ENCODE data around the gene OR6X1.
"Not testable (repeated sequence)": the region's sequence is repeated elsewhere in the genome, so short reads cannot be mapped to it uniquely, and the experiment has no call there.

OR6X1 gene

GRCh38 chr11:123760894-123761293 lies 6.6 kb upstream of the OR6X1 start:
- no peak overlapping the region for H3K4me3 ChIP-seq (ENCODE audit: control insufficient read depth, low read depth, low read length)
- TF ChIP-seq CTCF (conservative IDR thresholded peaks at IDR 0.05; ENCODE audit: control insufficient read depth, insufficient read depth, low read depth, low read length): no peak
- DNase-seq (ENCODE audit: low read depth): no peak

DNA sequence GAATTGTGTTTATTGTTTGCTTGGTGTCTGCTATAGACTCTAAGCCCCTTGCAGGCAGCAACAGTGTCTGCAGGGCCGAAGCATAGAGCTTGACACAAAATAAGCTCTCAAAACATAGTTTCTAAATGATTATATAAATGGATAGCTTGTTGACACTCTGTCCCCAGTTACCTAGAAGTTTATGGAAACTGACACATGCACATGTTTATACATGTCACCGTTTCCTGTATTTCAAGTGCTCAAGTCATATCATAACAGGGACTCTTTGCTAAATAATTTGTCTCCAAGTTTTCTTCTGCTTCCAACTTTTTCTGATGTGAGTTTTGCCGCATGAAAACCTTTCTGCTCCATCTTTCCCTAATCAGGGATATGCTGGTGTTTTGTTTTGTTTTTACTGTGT lies 3.7 kb upstream of the OR6X1 start:
- no peak for TF ChIP-seq CTCF (conservative IDR thresholded peaks at IDR 0.05; ENCODE audit: control insufficient read depth, insufficient read depth, low read depth, low read length)
- DNase-seq (ENCODE audit: low read depth): no peak
- no peak overlapping the region for H3K4me3 ChIP-seq (ENCODE audit: control insufficient read depth, low read depth, low read length)

GRCh38 chr11:123755813-123756212 lies 1.5 kb upstream of the OR6X1 start:
- TF ChIP-seq CTCF (conservative IDR thresholded peaks at IDR 0.05; ENCODE audit: control insufficient read depth, insufficient read depth, low read depth, low read length): no peak
- no peak for DNase-seq (ENCODE audit: low read depth)
- no peak overlapping the region for H3K4me3 ChIP-seq (ENCODE audit: control insufficient read depth, low read depth, low read length)

GRCh38 chr11:123755344-123755743 lies 1.0 kb upstream of the OR6X1 start:
- TF ChIP-seq CTCF (conservative IDR thresholded peaks at IDR 0.05; ENCODE audit: control insufficient read depth, insufficient read depth, low read depth, low read length): no peak
- no peak for DNase-seq (ENCODE audit: low read depth)
- no peak overlapping the region for H3K4me3 ChIP-seq (ENCODE audit: control insufficient read depth, low read depth, low read length)

GRCh38 chr11:123753110-123753509 lies 1.2 kb downstream of the OR6X1 start:
- DNase-seq (ENCODE audit: low read depth): no peak
- TF ChIP-seq CTCF (conservative IDR thresholded peaks at IDR 0.05; ENCODE audit: control insufficient read depth, insufficient read depth, low read depth, low read length): no peak
- H3K4me3 ChIP-seq (ENCODE audit: control insufficient read depth, low read depth, low read length): no peak overlapping the region

DNA sequence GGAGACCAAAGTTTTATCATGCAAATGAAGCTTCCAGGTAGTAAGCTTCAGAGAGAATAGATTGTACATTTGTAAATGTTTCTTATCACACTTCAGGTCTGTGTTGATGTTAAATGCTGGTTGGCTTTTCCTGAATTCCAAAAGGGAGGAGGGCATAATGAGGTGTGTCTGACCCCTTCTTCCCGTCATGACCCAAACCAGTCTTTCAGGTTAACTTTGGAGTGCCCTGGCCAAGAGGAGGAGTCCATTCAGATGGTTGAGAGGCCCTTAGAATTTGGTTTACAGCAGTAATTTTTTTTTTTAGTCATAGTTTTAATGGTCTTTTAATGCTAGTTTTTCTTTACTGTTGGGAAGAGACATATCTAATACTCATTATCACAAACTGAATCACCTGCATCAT lies 2.5 kb downstream of the OR6X1 start:
- no peak for TF ChIP-seq CTCF (conservative IDR thresholded peaks at IDR 0.05; ENCODE audit: control insufficient read depth, insufficient read depth, low read depth, low read length)
- H3K4me3 ChIP-seq (ENCODE audit: control insufficient read depth, low read depth, low read length): no peak overlapping the region
- no peak for DNase-seq (ENCODE audit: low read depth)

DNA sequence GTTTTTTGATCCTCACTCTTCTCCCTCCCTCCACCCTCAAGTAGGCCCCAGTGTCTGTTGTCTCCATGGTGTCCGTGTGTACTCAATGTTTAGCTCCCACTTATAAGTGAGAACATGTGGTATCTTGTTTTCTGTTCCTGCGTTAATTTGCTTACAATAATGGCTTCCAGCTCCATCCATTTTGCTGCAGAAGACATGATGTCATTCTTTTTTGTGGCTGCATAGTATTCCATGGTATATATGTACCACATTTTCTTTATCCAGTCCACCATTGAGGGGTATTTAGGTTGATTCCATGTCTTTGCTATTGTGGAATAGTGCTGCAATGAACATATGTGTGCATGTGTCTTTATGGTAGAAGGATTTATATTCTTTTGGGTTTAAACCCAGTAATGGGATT lies 6.0 kb downstream of the OR6X1 start:
- H3K4me3 ChIP-seq (ENCODE audit: control insufficient read depth, low read depth, low read length); DNase-seq (ENCODE audit: low read depth): not testable (repeated sequence)

Data from fibroblast of mammary gland (primary cell).